HepG2 (cell line): ENCODE data around the gene NDEL1. TPM values are rescaled to one million over a fixed set of nuclear protein-coding genes. Genes with fewer than 3 reads are reported as not detected.

Source experiments
- KDM5B ChIP-seq: sonication (generic); formaldehyde crosslinking; IDR thresholded peaks from 2 replicates; pipeline ENCODE4 v1.4.0; 2020; ENCODE audit warnings: missing genetic modification reagents, mild to moderate bottlenecking, borderline replicate concordance
- KLF16 ChIP-seq, 2 experiments: sonication (generic) in 1 of 2; formaldehyde crosslinking in 1 of 2; IDR thresholded peaks; 2 replicates each; pipeline versions ENCODE4 v1.6.1 to v1.8.0; 2016 to 2023; ENCODE audit warnings: missing genetic modification reagents in 2 of 2, missing compliant biosample characterization in 1 of 2
- MZF1 ChIP-seq: sonication (generic); formaldehyde crosslinking; IDR thresholded peaks from 2 replicates; pipeline ENCODE4 v1.8.1; 2023; ENCODE audit warnings: mild to moderate bottlenecking, missing genetic modification reagents, borderline replicate concordance
- PHF8 ChIP-seq: sonication (generic); formaldehyde crosslinking; IDR thresholded peaks from 2 replicates; pipeline ENCODE4 v1.5.0; 2020; ENCODE audit warnings: missing genetic modification reagents
- SMC3 ChIP-seq: IDR thresholded peaks from 2 replicates; pipeline ENCODE4 v1.6.1; 2011; ENCODE audit warnings: low read length, improper control_type of control experiment
- ZNF24 ChIP-seq: fragments of 450-650 bp; IDR thresholded peaks from 2 replicates; pipeline ENCODE4 v1.6.1; 2017; ENCODE audit warnings: antibody characterized with exemption, mild to moderate bottlenecking
- ZNF703 ChIP-seq: sonication (generic); formaldehyde crosslinking; IDR thresholded peaks from 2 replicates; pipeline ENCODE4 v1.5.1; 2020; ENCODE audit warnings: missing genetic modification reagents, mild to moderate bottlenecking, moderate library complexity, borderline replicate concordance
- ZNF75D ChIP-seq: sonication (generic); formaldehyde crosslinking; IDR thresholded peaks from 2 replicates; pipeline ENCODE4 v1.8.1; 2023; ENCODE audit warnings: missing genetic modification reagents, mild to moderate bottlenecking, borderline replicate concordance
- ZNF768 ChIP-seq: sonication (generic); formaldehyde crosslinking; IDR thresholded peaks from 2 replicates; pipeline ENCODE4 v1.4.0; 2020; ENCODE audit warnings: missing genetic modification reagents
- ZSCAN12 ChIP-seq: sonication (generic); formaldehyde crosslinking; IDR thresholded peaks from 2 replicates; pipeline ENCODE4 v1.9.0; 2021; ENCODE audit warnings: mild to moderate bottlenecking, missing genetic modification reagents
- polyA plus RNA-seq, 8 experiments: library from polyadenylated mRNA; depleted of rRNA in 3 of 8; stranded (reverse) in 7 of 8; unstranded in 1 of 8; fragments of >200 nt; fragmentation: Illumina TruSeq in 4 of 8; extraction: Trizol in 4 of 8; gene quantifications; 2 replicates each; pipeline versions ENCODE4 v1.2.1 to v1.2.3, GENCODE V29; 2011 to 2016; ENCODE audit warnings: low read depth in 4 of 8, missing spikeins in 1 of 8, mixed read lengths in 1 of 8; ENCODE audit not compliant: insufficient read depth in 1 of 8
- total RNA-seq, 5 experiments: library from RNA; depleted of rRNA; stranded (reverse); fragments of >200 nt; fragmentation: Illumina TruSeq; extraction: Trizol; gene quantifications; 2 replicates each; pipeline ENCODE4 v1.2.3, GENCODE V29; 2016; ENCODE audit warnings: low read depth in 1 of 5
- TF ChIP-seq, protein P1 (sequence below), 2 experiments: fragments of 450-650 bp in 1 of 2; sonication (generic) in 1 of 2; formaldehyde crosslinking in 1 of 2; IDR thresholded peaks; 2 replicates each; pipeline versions ENCODE4 v1.6.1 to v1.8.0; 2016 to 2022; ENCODE audit warnings: antibody characterized with exemption in 1 of 2, mild to moderate bottlenecking in 1 of 2, missing genetic modification reagents in 1 of 2
- TF ChIP-seq, protein P2 (sequence below): sonication (generic); formaldehyde crosslinking; IDR thresholded peaks from 2 replicates; pipeline ENCODE4 v1.4.0; 2020; ENCODE audit warnings: mild to moderate bottlenecking, missing genetic modification reagents
- TF ChIP-seq, protein P3 (sequence below): sonication (generic); formaldehyde crosslinking; IDR thresholded peaks from 2 replicates; pipeline ENCODE4 v1.8.1; 2023; ENCODE audit warnings: mild to moderate bottlenecking, inconsistent platforms, moderate library complexity, missing genetic modification reagents, borderline replicate concordance
- TF ChIP-seq, protein P4 (sequence below): fragments of 450-650 bp; IDR thresholded peaks from 2 replicates; pipeline ENCODE4 v1.6.1; 2017; ENCODE audit warnings: mild to moderate bottlenecking

The NDEL1 gene
- total and polyA plus RNA-seq, 2 of the 13 experiments (the other 11 are each of a cell fraction or from before 2014, with no cell fraction given): 59.8 to 153 TPM

DNA sequence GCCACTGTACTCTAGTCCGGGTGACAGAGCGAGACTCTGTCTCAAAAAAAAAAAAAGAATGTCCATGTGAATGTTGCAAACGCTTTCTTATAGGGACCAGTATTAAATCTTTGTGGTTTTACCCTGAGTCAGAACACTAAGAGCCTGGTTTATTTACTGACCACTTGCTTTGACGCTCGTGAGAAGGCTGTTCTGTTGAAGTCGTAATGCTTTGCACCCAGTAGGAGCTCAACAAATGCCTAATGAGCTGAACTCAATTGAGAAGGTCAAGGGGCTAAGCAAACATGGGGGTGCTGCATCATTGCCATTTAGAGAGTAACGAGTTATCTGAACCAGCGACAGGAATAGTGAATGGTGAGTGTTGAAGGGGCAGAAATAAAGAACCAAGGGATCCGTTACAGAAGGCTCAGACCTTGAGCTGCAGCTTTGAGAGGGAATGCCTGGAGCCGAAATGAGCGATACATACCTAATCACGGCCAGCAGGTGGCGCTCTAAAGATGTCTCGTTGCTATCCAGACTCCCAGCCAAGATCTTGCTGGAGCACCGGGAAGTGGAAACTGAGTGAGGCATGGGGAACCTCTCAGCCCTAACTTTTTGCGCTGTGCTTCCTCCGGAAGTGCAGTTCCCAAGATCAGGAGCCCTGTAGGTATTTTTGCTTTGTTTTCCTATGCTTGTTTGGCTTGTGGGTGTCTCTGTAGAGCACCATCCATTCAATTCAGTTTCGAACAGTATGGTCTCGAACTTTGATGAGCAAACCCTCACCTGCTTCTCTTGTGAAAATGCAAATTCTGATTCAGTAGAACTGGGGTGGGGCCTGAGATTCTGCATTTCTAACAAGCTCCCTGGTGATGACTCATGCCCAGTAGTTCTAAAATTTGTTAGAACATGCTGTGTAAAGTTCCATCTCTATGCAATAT, 25.5 kb upstream of the NDEL1 start (continued):
- TF ChIP-seq, protein P1, sequence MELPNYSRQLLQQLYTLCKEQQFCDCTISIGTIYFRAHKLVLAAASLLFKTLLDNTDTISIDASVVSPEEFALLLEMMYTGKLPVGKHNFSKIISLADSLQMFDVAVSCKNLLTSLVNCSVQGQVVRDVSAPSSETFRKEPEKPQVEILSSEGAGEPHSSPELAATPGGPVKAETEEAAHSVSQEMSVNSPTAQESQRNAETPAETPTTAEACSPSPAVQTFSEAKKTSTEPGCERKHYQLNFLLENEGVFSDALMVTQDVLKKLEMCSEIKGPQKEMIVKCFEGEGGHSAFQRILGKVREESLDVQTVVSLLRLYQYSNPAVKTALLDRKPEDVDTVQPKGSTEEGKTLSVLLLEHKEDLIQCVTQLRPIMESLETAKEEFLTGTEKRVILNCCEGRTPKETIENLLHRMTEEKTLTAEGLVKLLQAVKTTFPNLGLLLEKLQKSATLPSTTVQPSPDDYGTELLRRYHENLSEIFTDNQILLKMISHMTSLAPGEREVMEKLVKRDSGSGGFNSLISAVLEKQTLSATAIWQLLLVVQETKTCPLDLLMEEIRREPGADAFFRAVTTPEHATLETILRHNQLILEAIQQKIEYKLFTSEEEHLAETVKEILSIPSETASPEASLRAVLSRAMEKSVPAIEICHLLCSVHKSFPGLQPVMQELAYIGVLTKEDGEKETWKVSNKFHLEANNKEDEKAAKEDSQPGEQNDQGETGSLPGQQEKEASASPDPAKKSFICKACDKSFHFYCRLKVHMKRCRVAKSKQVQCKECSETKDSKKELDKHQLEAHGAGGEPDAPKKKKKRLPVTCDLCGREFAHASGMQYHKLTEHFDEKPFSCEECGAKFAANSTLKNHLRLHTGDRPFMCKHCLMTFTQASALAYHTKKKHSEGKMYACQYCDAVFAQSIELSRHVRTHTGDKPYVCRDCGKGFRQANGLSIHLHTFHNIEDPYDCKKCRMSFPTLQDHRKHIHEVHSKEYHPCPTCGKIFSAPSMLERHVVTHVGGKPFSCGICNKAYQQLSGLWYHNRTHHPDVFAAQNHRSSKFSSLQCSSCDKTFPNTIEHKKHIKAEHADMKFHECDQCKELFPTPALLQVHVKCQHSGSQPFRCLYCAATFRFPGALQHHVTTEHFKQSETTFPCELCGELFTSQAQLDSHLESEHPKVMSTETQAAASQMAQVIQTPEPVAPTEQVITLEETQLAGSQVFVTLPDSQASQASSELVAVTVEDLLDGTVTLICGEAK (IDR thresholded peaks at IDR 0.05): no peak
- TF ChIP-seq, protein P1 (CRISPR knock-in tag; IDR thresholded peaks at IDR 0.05): no peak
- peak; percentile 91 for TF ChIP-seq SMC3
- TF ChIP-seq, protein P2, sequence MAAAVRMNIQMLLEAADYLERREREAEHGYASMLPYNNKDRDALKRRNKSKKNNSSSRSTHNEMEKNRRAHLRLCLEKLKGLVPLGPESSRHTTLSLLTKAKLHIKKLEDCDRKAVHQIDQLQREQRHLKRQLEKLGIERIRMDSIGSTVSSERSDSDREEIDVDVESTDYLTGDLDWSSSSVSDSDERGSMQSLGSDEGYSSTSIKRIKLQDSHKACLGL (CRISPR knock-in tag): no peak
- no peak for TF ChIP-seq ZNF703 (CRISPR knock-in tag)
- no peak for TF ChIP-seq ZSCAN12 (CRISPR knock-in tag)
- no peak for TF ChIP-seq ZNF75D
- TF ChIP-seq ZNF768: no peak
- TF ChIP-seq MZF1: no peak
- 0 out of 2 replicates have a peak, but pooled peaks have one; percentile 19 for TF ChIP-seq PHF8 (CRISPR knock-in tag)
- peak in 1 of 2 experiments; percentile 65; a peak in 1 of 4 replicates for TF ChIP-seq KLF16 (CRISPR knock-in tag; IDR thresholded peaks at IDR 0.05)
- TF ChIP-seq KDM5B (CRISPR knock-in tag): no peak
- no peak for TF ChIP-seq ZNF24
- TF ChIP-seq, protein P3, sequence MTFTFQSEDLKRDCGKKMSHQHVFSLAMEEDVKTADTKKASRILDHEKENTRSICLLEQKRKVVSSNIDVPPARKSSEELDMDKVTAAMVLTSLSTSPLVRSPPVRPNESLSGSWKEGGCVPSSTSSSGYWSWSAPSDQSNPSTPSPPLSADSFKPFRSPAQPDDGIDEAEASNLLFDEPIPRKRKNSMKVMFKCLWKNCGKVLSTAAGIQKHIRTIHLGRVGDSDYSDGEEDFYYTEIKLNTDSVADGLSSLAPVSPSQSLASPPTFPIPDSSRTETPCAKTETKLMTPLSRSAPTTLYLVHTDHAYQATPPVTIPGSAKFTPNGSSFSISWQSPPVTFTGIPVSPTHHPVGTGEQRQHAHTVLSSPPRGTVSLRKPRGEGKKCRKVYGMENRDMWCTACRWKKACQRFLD: no peak
- TF ChIP-seq, protein P4, sequence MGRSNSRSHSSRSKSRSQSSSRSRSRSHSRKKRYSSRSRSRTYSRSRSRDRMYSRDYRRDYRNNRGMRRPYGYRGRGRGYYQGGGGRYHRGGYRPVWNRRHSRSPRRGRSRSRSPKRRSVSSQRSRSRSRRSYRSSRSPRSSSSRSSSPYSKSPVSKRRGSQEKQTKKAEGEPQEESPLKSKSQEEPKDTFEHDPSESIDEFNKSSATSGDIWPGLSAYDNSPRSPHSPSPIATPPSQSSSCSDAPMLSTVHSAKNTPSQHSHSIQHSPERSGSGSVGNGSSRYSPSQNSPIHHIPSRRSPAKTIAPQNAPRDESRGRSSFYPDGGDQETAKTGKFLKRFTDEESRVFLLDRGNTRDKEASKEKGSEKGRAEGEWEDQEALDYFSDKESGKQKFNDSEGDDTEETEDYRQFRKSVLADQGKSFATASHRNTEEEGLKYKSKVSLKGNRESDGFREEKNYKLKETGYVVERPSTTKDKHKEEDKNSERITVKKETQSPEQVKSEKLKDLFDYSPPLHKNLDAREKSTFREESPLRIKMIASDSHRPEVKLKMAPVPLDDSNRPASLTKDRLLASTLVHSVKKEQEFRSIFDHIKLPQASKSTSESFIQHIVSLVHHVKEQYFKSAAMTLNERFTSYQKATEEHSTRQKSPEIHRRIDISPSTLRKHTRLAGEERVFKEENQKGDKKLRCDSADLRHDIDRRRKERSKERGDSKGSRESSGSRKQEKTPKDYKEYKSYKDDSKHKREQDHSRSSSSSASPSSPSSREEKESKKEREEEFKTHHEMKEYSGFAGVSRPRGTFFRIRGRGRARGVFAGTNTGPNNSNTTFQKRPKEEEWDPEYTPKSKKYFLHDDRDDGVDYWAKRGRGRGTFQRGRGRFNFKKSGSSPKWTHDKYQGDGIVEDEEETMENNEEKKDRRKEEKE: no peak
